ENCODE results near the gene OR6N2.
A peak's percentile ranks its signal among the peaks of the same experiment; 100 is the strongest.

The OR6N2 gene

GRCh38 chr1:158798531-158798930, 17.5 kb upstream of the OR6N2 start:
- no peak overlapping the region for H2BK15ac ChIP-seq (replicated peaks; ENCODE audit: low read depth)
- no peak overlapping the region for H3K18ac ChIP-seq (ENCODE audit: low read length)
- no peak overlapping the region for H3K4ac ChIP-seq (ENCODE audit: low read depth, low read length)
- H3K4me1 ChIP-seq (ENCODE audit: control insufficient read depth, low read depth, low read length): no peaks in the 10 kb centered on the region
- H2BK5ac ChIP-seq (ENCODE audit: low read length): no peak overlapping the region
- no CpG with 5 or more reads among the region's 3 CpGs for WGBS (ENCODE audit: extremely low coverage, insufficient coverage, low lambda C conversion rate)
- no peak for DNase-seq
- no peak overlapping the region for H3K9ac ChIP-seq (ENCODE audit: low read length)
- H3K23ac ChIP-seq (ENCODE audit: low read length): no peak overlapping the region
- H3K79me2 ChIP-seq (ENCODE audit: control insufficient read depth, insufficient read depth, low read length): no peaks in the 10 kb centered on the region
- no peaks in the 10 kb centered on the region for H3K36me3 ChIP-seq (ENCODE audit: control insufficient read depth, insufficient read depth, low read length)
- H3K27ac ChIP-seq (ENCODE audit: low read depth, low read length): no peak overlapping the region
- no peaks in the 10 kb centered on the region for H3K27me3 ChIP-seq (ENCODE audit: insufficient read depth, low read length, poor library complexity)
- H3K4me3 ChIP-seq (ENCODE audit: low read length): no peak overlapping the region
- H3K4me2 ChIP-seq (ENCODE audit: low read length): no peak overlapping the region
- H4K8ac ChIP-seq (ENCODE audit: low read depth, low read length): no peak overlapping the region
- no peak overlapping the region for H3K56ac ChIP-seq (ENCODE audit: low read length)
- H2AK5ac ChIP-seq (ENCODE audit: low read length): no peak overlapping the region
- H2BK120ac ChIP-seq (ENCODE audit: low read depth, low read length): no peak overlapping the region
- H4K5ac ChIP-seq (ENCODE audit: low read length): no peak overlapping the region
- no peaks in the 10 kb centered on the region for H3K79me1 ChIP-seq (ENCODE audit: low read length)

GRCh38 chr1:158794247-158794646, 13.2 kb upstream of the OR6N2 start:
- Histone ChIP-seq H3K4me1 (ENCODE audit: control insufficient read depth, low read depth, low read length) (no peaks in the 10 kb centered on the region), H3K27ac (ENCODE audit: low read depth, low read length) (no peak overlapping the region), H4K8ac (ENCODE audit: low read depth, low read length) (no peak overlapping the region), H4K5ac (ENCODE audit: low read length) (no peak overlapping the region), H3K4me2 (ENCODE audit: low read length) (no peak overlapping the region), H3K79me1 (ENCODE audit: low read length) (no peaks in the 10 kb centered on the region), H3K36me3 (ENCODE audit: control insufficient read depth, insufficient read depth, low read length) (no peaks in the 10 kb centered on the region), H3K79me2 (ENCODE audit: control insufficient read depth, insufficient read depth, low read length) (no peaks in the 10 kb centered on the region), H3K4ac (ENCODE audit: low read depth, low read length) (no peak overlapping the region), H2BK15ac (replicated peaks; ENCODE audit: low read depth) (no peak overlapping the region), H2AK5ac (ENCODE audit: low read length) (no peak overlapping the region), H3K27me3 (ENCODE audit: insufficient read depth, low read length, poor library complexity) (no peaks in the 10 kb centered on the region), H3K23ac (ENCODE audit: low read length) (no peak overlapping the region), H3K4me3 (ENCODE audit: low read length) (no peak overlapping the region), H3K56ac (ENCODE audit: low read length) (no peak overlapping the region), H2BK120ac (ENCODE audit: low read depth, low read length) (no peak overlapping the region), H3K9ac (ENCODE audit: low read length) (no peak overlapping the region), H3K18ac (ENCODE audit: low read length) (no peak overlapping the region), H2BK5ac (ENCODE audit: low read length) (no peak overlapping the region)
- WGBS (ENCODE audit: extremely low coverage, insufficient coverage, low lambda C conversion rate): no CpG with 5 or more reads among the region's 6 CpGs
- DNase-seq: peak; percentile 14

DNA sequence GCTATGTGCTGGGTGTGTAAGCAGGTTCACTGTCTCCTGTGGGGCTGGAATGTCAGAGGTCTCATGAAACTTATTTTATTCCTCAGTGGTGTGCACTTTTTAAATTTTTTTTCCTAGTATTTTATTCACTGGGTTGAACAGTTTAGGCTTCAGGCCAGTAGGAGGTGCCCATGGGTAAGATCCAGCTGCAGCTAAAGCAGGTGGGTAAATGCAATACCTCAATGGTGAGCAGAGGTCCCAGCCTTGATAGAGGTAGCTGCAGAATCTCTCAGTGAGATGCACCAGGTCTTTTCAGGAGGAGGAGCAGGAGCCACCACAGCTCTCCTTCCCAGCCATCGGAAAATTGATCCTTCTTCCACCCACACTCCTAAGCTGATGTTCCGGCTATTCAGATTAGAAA, 12.6 kb upstream of the OR6N2 start:
- Histone ChIP-seq H3K27me3 (ENCODE audit: insufficient read depth, low read length, poor library complexity) (no peaks in the 10 kb centered on the region), H3K79me2 (ENCODE audit: control insufficient read depth, insufficient read depth, low read length) (no peaks in the 10 kb centered on the region), H4K8ac (ENCODE audit: low read depth, low read length) (no peak overlapping the region), H3K79me1 (ENCODE audit: low read length) (no peaks in the 10 kb centered on the region), H2BK120ac (ENCODE audit: low read depth, low read length) (no peak overlapping the region), H2AK5ac (ENCODE audit: low read length) (no peak overlapping the region), H2BK15ac (replicated peaks; ENCODE audit: low read depth) (no peak overlapping the region), H3K9ac (ENCODE audit: low read length) (no peak overlapping the region), H3K18ac (ENCODE audit: low read length) (no peak overlapping the region), H3K36me3 (ENCODE audit: control insufficient read depth, insufficient read depth, low read length) (no peaks in the 10 kb centered on the region), H2BK5ac (ENCODE audit: low read length) (no peak overlapping the region), H3K23ac (ENCODE audit: low read length) (no peak overlapping the region), H3K4me3 (ENCODE audit: low read length) (no peak overlapping the region), H3K4me1 (ENCODE audit: control insufficient read depth, low read depth, low read length) (no peaks in the 10 kb centered on the region), H4K5ac (ENCODE audit: low read length) (no peak overlapping the region), H3K4ac (ENCODE audit: low read depth, low read length) (no peak overlapping the region), H3K27ac (ENCODE audit: low read depth, low read length) (no peak overlapping the region), H3K56ac (ENCODE audit: low read length) (no peak overlapping the region), H3K4me2 (ENCODE audit: low read length) (no peak overlapping the region)
- no CpG with 5 or more reads among the region's 2 CpGs for WGBS (ENCODE audit: extremely low coverage, insufficient coverage, low lambda C conversion rate)
- DNase-seq: peak; percentile 60

- H3K27me3 ChIP-seq (ENCODE audit: insufficient read depth, low read length, poor library complexity): no peaks in the 10 kb centered on the region
- no peaks in the 10 kb centered on the region for H3K36me3 ChIP-seq (ENCODE audit: control insufficient read depth, insufficient read depth, low read length)
- H3K4me3 ChIP-seq (ENCODE audit: low read length): no peak within 1 kb of the TSS
- no peak within 1 kb of the TSS for H3K18ac ChIP-seq (ENCODE audit: low read length)
- no peak within 1 kb of the TSS for H3K9ac ChIP-seq (ENCODE audit: low read length)
- no peak within 1 kb of the TSS for H3K4ac ChIP-seq (ENCODE audit: low read depth, low read length)
- H3K56ac ChIP-seq (ENCODE audit: low read length): no peak within 1 kb of the TSS
- H2BK5ac ChIP-seq (ENCODE audit: low read length): no peak within 1 kb of the TSS
- no peaks in the 10 kb centered on the region for H3K4me1 ChIP-seq (ENCODE audit: control insufficient read depth, low read depth, low read length)
- no peak within 1 kb of the TSS for H3K27ac ChIP-seq (ENCODE audit: low read depth, low read length)
- DNase-seq: no peak
- H4K5ac ChIP-seq (ENCODE audit: low read length): no peak within 1 kb of the TSS
- no peaks in the 10 kb centered on the region for H3K79me2 ChIP-seq (ENCODE audit: control insufficient read depth, insufficient read depth, low read length)
- H4K8ac ChIP-seq (ENCODE audit: low read depth, low read length): no peak within 1 kb of the TSS
- no peak within 1 kb of the TSS for H2AK5ac ChIP-seq (ENCODE audit: low read length)
- no peak within 1 kb of the TSS for H3K4me2 ChIP-seq (ENCODE audit: low read length)
- H2BK120ac ChIP-seq (ENCODE audit: low read depth, low read length): no peak within 1 kb of the TSS
- WGBS (ENCODE audit: extremely low coverage, insufficient coverage, low lambda C conversion rate): no CpG with 5 or more reads among the region's 6 CpGs
- no peak within 1 kb of the TSS for H3K23ac ChIP-seq (ENCODE audit: low read length)
- no peaks in the 10 kb centered on the region for H3K79me1 ChIP-seq (ENCODE audit: low read length)
- no peak within 1 kb of the TSS for H2BK15ac ChIP-seq (replicated peaks; ENCODE audit: low read depth)
These were observed 8.8 kb downstream of the OR6N2 start, which contains the start of gene OR6N1 for GRCh38 chr1:158771950-158772866. Gene OR6N1 (minus strand): TSS chr1:158772195. CDS start chr1:158766682, 5,513 bp downstream.

DNA sequence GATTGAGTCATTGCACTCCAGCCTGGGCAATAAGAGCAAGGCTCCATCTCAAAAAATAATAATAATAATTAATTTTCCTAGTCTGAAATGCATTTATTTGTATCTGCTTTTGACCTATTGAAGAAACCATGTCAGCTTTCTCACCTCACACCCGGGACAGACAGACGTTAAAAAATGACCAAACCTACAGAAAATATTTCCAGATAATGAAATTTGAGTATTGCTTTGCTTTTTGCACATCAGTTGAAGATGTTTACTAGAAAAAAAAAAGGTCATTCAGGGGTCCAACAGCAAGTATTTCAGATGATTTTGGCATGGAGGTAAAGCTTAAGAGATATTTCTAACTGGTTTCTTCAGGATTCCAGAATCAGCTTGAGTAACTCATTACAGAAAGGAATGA, 26.6 kb downstream of the OR6N2 start, which contains the start of gene OR6K6:
Gene OR6K6 (plus strand): TSS at position 301 of the 400 bp plus-strand sequence. CDS start 168 bp downstream, outside the sequence.
- no peaks in the 10 kb centered on the region for H3K79me2 ChIP-seq (ENCODE audit: control insufficient read depth, insufficient read depth, low read length)
- H3K4me3 ChIP-seq (ENCODE audit: low read length): no peak within 1 kb of the TSS
- no peak within 1 kb of the TSS for H2BK15ac ChIP-seq (replicated peaks; ENCODE audit: low read depth)
- no peak within 1 kb of the TSS for H3K27ac ChIP-seq (ENCODE audit: low read depth, low read length)
- H4K5ac ChIP-seq (ENCODE audit: low read length): no peak within 1 kb of the TSS
- no peaks in the 10 kb centered on the region for H3K4me1 ChIP-seq (ENCODE audit: control insufficient read depth, low read depth, low read length)
- WGBS (ENCODE audit: extremely low coverage, insufficient coverage, low lambda C conversion rate): no CpG with 5 or more reads among the region's 2 CpGs
- H3K9ac ChIP-seq (ENCODE audit: low read length): no peak within 1 kb of the TSS
- H3K4me2 ChIP-seq (ENCODE audit: low read length): no peak within 1 kb of the TSS
- H3K79me1 ChIP-seq (ENCODE audit: low read length): no peaks in the 10 kb centered on the region
- no peak within 1 kb of the TSS for H4K8ac ChIP-seq (ENCODE audit: low read depth, low read length)
- H3K56ac ChIP-seq (ENCODE audit: low read length): no peak within 1 kb of the TSS
- no peak for DNase-seq
- H3K18ac ChIP-seq (ENCODE audit: low read length): no peak within 1 kb of the TSS
- no peaks in the 10 kb centered on the region for H3K27me3 ChIP-seq (ENCODE audit: insufficient read depth, low read length, poor library complexity)
- H2BK120ac ChIP-seq (ENCODE audit: low read depth, low read length): no peak within 1 kb of the TSS
- no peak within 1 kb of the TSS for H2BK5ac ChIP-seq (ENCODE audit: low read length)
- H3K23ac ChIP-seq (ENCODE audit: low read length): no peak within 1 kb of the TSS
- no peak within 1 kb of the TSS for H3K4ac ChIP-seq (ENCODE audit: low read depth, low read length)
- H3K36me3 ChIP-seq (ENCODE audit: control insufficient read depth, insufficient read depth, low read length): no peaks in the 10 kb centered on the region
- no peak within 1 kb of the TSS for H2AK5ac ChIP-seq (ENCODE audit: low read length)

Data from mesendoderm (in vitro differentiated cells).